Measurements from ENCODE around the gene CYP2A13.

- no peak for TF ChIP-seq CTCF (IDR thresholded peaks at IDR 0.05)
- no peak for TF ChIP-seq POLR2A (IDR thresholded peaks at IDR 0.05)
Observed at GRCh38 chr19:41085748-41086415, 2.4 kb upstream of the CYP2A13 start.
